Embryonic facial prominence (tissue), 1 donor: ENCODE measurements around the gene EYA2.
"Not testable (repeated sequence)": the region's sequence is repeated elsewhere in the genome, so short reads cannot be mapped to it uniquely, and the experiment has no call there.

ENCODE experiments used
- DNase-seq: peaks from one replicate; pipeline ENCODE4 v3.0.0-alpha.2; 2016; ENCODE audit errors: extremely low spot score

The EYA2 gene

GRCh38 chr20:47204850-47205122 is 310.1 kb downstream of the EYA2 start:
- DNase-seq, result not testable (repeated sequence)

- DNase-seq, result no peak
Measured at GRCh38 chr20:47205577-47206123, 311.0 kb downstream of the EYA2 start.

GRCh38 chr20:47206552-47206951 is 311.9 kb downstream of the EYA2 start:
- DNase-seq, result not testable (repeated sequence)

GRCh38 chr20:47206962-47207641 is 312.5 kb downstream of the EYA2 start:
- no peak for DNase-seq

GRCh38 chr20:47208534-47209174 is 314.0 kb downstream of the EYA2 start:
- DNase-seq, result no peak

GRCh38 chr20:47209982-47210381 is 315.3 kb downstream of the EYA2 start:
- DNase-seq, result no peak

GRCh38 chr20:47210470-47210869 is 315.8 kb downstream of the EYA2 start:
- DNase-seq, result no peak

- no peak for DNase-seq
Measured at GRCh38 chr20:47211036-47211435, 316.4 kb downstream of the EYA2 start.

GRCh38 chr20:47212606-47213207 is 318.1 kb downstream of the EYA2 start:
- DNase-seq, result no peak

GRCh38 chr20:47213966-47214365 is 319.3 kb downstream of the EYA2 start:
- DNase-seq, result no peak

GRCh38 chr20:47215653-47216397 is 321.2 kb downstream of the EYA2 start:
- DNase-seq, result no peak

- DNase-seq, result no peak
Measured at GRCh38 chr20:47216819-47217410, 322.3 kb downstream of the EYA2 start.

- no peak for DNase-seq
Measured at GRCh38 chr20:47217482-47218446, 323.1 kb downstream of the EYA2 start.

GRCh38 chr20:47220161-47220582 is 325.5 kb downstream of the EYA2 start:
- DNase-seq, result no peak

GRCh38 chr20:47221036-47221625 is 326.5 kb downstream of the EYA2 start:
- DNase-seq, result no peak

GRCh38 chr20:47222468-47223119 is 328.0 kb downstream of the EYA2 start:
- DNase-seq, result no peak

GRCh38 chr20:47223896-47224295 is 329.3 kb downstream of the EYA2 start:
- DNase-seq, result no peak

GRCh38 chr20:47224300-47224791 is 329.7 kb downstream of the EYA2 start:
- DNase-seq, result no peak

- no peak for DNase-seq
Measured at GRCh38 chr20:47224857-47225256, 330.2 kb downstream of the EYA2 start.

GRCh38 chr20:47225458-47225857 is 330.8 kb downstream of the EYA2 start:
- DNase-seq, result no peak
